NCI-H69 (cell line): ENCODE data around the gene KIAA1671.

ENCODE experiments used
- DNase-seq: peaks from one replicate; lab custom pipeline; 2025; lab: John Stamatoyannopoulos, UW

KIAA1671 gene

GRCh38 chr22:24981656-24982055 lies 29.1 kb downstream of the KIAA1671 start:
- peak; percentile 58 for DNase-seq

DNA sequence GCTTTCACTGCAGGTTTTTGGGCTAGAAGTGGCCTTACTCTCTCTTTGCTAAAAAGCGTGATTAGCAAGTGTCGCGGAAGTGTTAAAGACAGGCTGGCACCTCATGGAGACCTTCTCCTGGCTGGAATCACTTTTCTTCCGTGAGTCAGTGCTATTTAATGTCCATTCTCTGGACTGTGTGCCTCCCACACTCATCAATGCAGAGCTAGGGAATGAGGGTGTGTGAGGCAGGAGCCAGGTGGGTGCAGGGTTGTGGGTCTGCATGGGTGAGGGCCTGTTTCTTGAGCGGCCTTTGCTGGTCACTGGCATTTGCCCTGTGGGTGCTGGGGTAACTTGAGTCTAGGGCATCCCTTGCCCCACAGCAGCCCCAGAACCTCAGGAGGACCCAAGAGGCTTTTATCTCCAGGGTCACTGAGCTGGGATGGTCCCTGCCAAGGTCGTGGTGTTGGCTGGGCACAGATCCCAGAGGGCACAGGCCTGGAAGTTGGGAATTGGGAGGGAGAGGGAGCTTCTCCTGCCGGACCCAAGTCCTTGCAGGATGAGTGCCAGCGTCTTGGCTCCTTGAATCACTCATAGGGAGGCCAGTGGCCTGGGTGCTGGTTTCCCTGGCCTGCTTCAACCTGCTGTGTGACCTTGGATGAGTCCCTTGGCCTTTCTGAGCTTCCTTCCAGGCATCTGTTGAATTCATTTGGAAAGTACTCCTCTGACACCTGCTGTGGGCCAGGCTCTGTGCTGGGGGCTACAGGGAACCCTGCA lies 30.0 kb downstream of the KIAA1671 start:
- no peak for DNase-seq

DNA sequence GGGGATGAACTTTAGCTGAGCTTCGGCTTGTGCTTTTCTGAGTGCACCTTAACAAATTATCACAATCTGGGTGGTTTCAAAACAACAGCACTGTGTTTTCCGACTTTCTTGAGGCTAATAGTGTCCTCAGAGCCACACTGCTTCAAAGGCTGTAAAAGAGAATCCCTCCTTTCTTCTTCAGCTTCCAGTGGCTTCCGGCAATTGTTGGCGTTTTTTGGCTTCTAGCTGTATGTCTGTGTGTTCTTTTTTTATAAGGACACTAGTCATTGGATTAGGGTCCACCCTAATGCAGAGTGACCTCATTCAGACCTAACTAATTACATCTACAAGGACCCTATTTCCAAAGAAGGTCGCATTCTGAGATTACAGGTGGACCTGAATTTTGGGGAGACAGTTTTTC lies 30.6 kb downstream of the KIAA1671 start:
- no peak for DNase-seq

- DNase-seq, result no peak
Observed at GRCh38 chr22:24984122-24984521, 31.6 kb downstream of the KIAA1671 start.

GRCh38 chr22:24985826-24986214 lies 33.3 kb downstream of the KIAA1671 start:
- no peak for DNase-seq

- no peak for DNase-seq
Observed at GRCh38 chr22:24986816-24987215, 34.3 kb downstream of the KIAA1671 start.

GRCh38 chr22:24989135-24989534 lies 36.6 kb downstream of the KIAA1671 start:
- no peak for DNase-seq

DNA sequence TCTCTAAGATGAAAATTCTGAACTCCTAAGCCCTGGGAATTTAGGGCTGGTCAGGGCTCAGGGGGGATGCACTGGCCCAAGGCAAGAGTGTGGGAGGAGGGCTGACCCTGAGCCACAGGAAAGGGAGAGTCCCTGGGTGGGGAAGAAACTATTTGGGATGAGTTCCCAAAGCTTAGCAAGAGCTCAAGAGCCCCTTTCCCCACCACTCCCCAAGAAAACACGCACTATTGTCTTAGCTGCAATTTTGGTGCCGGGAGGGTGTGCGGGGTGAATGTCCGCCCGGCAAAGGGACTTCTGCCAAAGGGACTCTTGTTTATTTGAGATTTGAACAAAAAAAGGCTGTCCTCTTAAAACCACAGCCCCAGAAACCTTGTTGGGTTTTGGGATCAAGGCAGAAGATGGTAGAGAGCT lies 37.0 kb downstream of the KIAA1671 start:
- no peak for DNase-seq

DNA sequence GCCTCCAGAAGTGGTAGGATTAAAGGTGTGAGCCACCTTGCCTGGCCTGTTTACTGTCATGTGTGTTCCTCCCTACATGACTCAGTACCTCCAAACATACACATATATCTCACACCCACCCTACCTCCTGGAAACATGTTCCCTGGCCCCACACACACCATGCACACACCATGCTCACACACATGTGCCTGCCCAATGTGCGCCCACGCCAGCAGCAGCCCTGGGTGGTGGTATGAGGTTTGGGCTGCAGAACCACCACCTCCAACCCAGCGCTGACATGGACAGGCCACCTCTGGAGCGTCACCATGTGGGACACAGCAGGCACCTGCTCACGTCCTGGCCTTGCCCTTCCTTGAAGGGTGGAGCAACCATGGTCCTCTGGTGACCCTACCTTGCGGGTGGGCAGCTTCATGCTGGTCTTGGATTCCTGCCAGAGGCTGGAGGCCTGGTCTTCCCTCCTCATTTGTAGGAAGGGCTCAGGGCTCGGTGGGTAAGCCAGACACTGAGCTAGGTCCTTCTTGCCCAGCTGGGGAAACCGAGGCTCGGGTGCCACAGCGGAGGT lies 37.9 kb downstream of the KIAA1671 start:
- peak; percentile 20 for DNase-seq

DNA sequence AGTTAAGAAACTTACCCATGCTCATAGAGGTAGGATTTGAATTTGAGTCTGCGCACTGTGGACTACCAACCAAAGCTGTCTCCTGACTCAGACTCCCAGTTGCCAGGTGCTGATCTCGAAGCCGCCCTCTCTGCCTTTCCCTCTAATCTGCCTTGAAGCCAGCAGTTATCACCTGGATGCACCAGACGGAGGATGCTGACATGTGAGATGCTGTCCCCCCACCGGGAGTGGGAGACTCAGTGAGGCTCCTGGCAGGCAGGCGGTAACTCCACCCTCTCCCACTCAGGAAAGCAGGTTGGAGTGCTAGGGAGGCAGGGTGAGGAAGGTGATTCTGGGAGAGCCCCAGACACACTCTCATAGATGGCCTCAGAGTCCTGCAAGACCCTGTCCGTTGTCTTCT lies 40.4 kb downstream of the KIAA1671 start:
- DNase-seq, result peak; percentile 43

DNA sequence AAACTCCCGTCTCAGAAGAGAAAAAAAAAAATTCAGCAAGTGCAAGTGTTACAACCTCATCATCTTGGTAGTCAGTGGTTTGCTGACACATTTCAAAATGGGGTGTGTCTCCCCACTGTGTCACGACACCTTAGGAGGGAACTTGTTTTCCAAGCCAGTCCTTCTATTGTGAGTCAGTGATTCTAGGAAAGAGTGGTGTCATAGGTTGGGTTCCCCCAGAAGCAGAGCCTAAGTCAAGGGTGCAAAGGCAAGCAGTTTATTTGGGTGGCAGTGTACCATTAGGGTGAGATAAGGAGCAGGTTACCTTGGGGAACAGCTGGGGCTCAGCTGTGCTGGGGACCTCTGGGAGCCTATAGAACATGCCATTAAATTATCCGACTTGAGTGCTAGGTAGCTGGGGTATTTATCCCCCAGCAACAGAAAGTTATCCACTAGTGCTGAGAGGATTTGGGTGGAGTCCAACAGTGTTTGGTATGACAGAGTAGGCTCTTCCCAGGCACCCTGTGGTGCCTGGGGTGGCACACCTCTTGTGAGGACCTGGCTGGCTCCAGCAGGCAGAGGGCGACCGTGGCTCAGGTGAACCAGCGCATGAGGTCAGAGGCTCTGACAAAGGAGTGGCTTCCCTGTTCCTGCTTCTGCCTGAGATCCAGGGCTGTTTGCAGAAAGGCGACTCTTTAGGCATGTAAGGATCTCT lies 41.7 kb downstream of the KIAA1671 start:
- DNase-seq, result peak; percentile 91

DNA sequence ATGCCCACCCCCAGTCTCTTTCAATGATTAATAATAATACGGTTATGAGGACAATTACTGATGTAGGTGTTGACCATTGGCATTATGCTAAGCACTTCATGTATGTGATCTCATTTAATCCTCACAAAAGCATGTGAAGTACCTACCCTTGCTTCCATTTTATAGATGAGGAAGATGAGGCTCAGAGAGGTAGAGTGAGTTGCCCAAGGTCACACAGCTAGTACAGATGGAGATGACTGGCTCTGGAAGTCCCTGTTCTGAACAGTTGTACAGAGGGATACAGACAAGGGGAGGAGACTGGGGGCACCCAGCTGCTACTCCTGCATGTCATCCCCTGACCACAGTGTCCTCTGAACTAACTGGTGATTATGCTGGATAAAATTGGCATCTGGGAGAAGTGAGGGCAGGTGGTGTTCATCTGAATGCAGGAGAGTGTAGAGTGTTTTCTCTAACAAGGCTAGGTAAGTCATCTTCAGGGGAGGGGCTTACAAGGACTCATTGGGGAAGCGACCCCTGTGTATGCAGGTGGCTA lies 43.2 kb downstream of the KIAA1671 start:
- DNase-seq, result peak; percentile 71

DNA sequence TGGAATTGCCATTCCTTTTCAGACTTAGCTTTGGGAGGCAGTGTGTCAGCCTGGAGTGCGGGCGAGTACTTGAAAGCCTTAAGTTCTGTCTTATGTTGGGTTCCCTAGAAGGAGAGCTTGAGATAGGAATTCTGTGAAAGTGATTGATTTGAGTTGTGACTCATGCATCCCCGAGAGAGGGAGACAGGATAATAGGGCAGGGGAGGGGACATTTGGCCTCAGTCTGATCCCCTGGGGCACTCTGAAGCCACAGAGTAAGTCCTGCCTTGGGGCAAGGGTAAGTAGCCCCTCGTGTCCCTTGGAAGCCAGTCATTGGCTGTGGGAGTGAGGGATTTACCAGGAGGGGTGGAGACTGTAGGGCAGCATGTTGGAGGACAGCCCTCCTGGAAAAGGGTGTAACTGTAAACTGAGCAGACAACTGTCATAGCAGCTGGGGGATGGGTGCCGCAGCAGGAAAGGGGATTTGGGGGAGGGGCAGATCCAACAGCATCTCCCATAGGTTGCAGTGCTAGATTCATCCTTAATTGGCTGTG lies 44.0 kb downstream of the KIAA1671 start:
- peak; percentile 98 for DNase-seq

DNA sequence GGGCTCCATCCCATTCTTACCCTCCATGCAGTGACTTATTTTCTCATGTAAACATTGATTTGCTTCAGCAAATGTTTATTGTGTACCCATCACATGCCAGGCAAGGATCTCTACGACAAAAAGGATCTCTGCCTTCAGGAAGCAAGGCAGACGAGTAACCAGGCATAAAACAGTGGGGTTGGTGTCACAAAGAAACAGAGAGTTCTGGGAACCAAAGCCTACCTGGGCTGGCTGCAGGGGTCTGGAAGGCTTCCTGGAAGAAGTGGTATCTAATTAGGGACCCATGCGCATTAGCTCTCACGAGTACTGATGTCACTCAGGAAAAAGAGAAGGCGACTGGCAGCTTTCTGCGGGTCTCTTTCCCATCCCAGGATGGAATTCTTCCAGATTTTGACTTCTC lies 44.5 kb downstream of the KIAA1671 start:
- DNase-seq, result no peak

DNA sequence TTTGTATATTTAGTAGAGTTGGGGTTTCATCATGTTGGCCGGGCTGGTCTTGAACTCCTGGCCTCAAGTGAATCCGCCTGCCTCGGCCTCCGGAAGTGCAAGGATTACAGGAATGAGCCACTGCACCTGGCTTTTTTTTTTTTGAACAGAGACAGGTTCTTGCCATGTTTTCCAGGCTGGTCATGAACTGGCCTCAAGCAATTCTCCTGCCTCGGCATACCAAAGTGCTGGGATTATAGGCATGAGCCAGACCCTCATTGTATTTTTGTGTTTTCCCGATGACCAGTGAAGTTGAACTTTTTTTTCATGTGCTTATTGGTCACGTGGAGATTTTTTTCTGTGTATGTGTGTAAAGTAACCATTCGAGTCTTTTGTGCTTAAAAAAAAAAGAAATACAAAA lies 48.2 kb downstream of the KIAA1671 start:
- DNase-seq, result no peak

- DNase-seq, result peak; percentile 18
Observed at GRCh38 chr22:25002241-25002985, 49.9 kb downstream of the KIAA1671 start.

DNA sequence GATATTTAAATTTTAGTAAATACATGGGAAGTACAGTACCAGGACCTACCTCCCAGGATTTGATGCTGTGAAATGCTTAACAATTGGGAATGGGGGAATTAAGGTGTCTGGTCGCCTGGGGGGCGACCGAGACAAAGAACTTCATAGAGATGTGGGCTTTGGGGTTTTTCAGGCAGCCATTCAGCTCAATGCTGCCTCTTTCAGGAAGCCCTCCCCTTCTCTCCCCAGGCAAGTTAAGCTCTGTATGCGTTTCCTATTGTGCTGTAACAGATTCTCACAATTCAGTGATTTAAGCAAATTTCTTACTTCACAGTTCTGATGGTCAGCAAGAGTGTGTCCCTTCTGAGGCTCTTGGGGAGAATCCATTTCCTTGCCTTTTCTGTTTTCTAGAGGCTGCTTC lies 53.8 kb downstream of the KIAA1671 start:
- DNase-seq, result no peak

GRCh38 chr22:25007444-25008106 lies 55.1 kb downstream of the KIAA1671 start:
- peak; percentile 13 for DNase-seq

DNA sequence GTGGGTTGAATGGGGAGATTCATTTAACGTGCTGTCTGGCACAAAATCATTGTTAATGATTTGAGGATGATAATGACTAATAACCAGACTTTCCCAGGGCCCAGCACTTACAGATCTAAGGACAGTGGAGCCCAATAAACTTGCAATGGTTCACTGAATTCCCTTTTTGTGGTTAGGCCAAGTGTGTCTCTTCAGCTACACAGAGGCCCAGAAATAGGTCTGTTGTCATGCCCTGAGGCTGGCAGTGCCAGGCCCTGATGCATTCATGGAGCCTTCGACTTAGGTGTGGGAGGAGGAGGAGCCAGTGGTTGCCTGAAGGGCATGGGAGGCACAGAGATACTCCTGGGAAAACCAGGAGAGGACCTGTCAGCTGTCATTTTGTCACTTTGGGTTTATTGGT lies 56.1 kb downstream of the KIAA1671 start:
- DNase-seq, result peak; percentile 67

DNA sequence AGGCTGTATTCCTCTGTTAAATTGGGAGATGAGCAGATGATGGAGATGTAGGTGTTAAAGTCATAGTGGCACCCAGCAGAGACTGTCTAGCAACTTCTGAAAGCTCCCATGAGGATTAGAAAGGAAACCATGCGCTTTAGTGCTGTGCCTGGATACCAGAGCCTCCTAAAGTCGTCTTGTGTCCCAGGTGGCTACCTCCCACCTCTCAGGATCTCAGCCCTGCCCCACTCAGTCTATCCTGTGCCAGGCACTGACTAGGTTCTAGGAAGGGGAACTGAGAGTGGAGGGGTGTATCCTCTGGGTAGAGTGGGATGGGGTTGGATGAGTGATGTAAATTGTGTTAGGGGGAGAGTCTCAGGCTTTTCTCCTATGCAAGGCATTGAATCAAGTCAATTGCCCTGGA lies 60.2 kb downstream of the KIAA1671 start:
- DNase-seq, result peak; percentile 26

DNA sequence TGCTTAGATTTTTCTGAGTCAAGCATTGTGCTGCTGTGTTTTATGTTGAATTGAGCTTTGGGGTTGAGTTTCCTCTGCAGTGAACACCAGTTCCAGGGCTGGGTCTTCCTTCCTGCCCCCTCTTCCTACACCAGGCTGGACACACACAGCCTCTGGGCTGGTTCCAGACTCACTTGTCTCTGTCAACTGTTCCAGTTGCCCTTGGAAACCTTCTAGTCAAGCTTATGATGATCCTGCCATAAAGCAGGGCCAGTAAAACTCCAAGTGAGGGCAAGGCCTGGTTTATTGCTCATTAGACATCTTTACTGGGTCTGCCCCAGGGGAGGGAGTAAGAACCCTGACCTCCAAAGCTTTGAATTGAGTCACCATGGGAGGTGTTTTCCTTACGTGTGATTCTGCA lies 61.1 kb downstream of the KIAA1671 start:
- peak; percentile 82 for DNase-seq
